Measurements from ENCODE around the gene AP1G2. TPM values are rescaled to one million over a fixed set of nuclear protein-coding genes. Genes with fewer than 3 reads are reported as not detected.
A peak's percentile ranks its signal among the peaks of the same experiment; 100 is the strongest.

AP1G2 gene
- total and polyA plus RNA-seq, 2 of the 13 experiments (the other 11 are each of a cell fraction or from before 2014, with no cell fraction given), result 96.9 to 611 TPM

DNA sequence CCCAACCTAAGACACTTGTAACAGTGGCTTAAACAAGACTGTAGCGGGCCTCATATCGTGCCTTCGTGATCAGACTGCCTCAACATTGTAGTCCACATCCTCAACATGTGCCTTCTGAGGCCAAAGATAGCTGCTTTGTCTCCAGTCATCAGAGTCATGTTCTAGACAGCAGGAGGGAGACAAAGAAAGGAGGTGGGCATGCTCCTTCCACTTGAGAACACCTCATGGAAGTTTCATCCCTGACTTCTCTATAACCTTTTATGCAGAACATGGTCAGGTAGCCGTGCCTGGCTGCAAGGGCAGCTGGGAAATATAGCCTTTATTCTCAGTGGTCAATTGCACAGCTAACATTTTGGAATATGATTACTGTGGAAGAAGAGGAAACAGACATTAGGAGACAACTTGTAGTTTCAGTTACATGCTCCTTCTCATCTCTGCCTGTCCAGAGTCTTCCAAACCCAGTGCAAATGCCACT is 43.3 kb upstream of the AP1G2 start (continued):
- TF ChIP-seq, protein P1, sequence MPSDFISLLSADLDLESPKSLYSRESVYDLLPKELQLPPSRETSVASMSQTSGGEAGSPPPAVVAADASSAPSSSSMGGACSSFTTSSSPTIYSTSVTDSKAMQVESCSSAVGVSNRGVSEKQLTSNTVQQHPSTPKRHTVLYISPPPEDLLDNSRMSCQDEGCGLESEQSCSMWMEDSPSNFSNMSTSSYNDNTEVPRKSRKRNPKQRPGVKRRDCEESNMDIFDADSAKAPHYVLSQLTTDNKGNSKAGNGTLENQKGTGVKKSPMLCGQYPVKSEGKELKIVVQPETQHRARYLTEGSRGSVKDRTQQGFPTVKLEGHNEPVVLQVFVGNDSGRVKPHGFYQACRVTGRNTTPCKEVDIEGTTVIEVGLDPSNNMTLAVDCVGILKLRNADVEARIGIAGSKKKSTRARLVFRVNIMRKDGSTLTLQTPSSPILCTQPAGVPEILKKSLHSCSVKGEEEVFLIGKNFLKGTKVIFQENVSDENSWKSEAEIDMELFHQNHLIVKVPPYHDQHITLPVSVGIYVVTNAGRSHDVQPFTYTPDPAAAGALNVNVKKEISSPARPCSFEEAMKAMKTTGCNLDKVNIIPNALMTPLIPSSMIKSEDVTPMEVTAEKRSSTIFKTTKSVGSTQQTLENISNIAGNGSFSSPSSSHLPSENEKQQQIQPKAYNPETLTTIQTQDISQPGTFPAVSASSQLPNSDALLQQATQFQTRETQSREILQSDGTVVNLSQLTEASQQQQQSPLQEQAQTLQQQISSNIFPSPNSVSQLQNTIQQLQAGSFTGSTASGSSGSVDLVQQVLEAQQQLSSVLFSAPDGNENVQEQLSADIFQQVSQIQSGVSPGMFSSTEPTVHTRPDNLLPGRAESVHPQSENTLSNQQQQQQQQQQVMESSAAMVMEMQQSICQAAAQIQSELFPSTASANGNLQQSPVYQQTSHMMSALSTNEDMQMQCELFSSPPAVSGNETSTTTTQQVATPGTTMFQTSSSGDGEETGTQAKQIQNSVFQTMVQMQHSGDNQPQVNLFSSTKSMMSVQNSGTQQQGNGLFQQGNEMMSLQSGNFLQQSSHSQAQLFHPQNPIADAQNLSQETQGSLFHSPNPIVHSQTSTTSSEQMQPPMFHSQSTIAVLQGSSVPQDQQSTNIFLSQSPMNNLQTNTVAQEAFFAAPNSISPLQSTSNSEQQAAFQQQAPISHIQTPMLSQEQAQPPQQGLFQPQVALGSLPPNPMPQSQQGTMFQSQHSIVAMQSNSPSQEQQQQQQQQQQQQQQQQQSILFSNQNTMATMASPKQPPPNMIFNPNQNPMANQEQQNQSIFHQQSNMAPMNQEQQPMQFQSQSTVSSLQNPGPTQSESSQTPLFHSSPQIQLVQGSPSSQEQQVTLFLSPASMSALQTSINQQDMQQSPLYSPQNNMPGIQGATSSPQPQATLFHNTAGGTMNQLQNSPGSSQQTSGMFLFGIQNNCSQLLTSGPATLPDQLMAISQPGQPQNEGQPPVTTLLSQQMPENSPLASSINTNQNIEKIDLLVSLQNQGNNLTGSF (CRISPR knock-in tag; IDR thresholded peaks at IDR 0.05), result no peak
- no peak for TF ChIP-seq HOXA3 (CRISPR knock-in tag; IDR thresholded peaks at IDR 0.05)
- TF ChIP-seq ZNF574 (CRISPR knock-in tag; IDR thresholded peaks at IDR 0.05), result peak; percentile 7; the same call in 1 of the 2 replicates
- TF ChIP-seq ATRX (CRISPR knock-in tag; IDR thresholded peaks at IDR 0.05; ENCODE audit: borderline replicate concordance), result no peak
- no peak for TF ChIP-seq PRPF4 (IDR thresholded peaks at IDR 0.05; ENCODE audit: low read depth, low read length, poor library complexity, severe bottlenecking)
- TF ChIP-seq ZNF205 (CRISPR knock-in tag; IDR thresholded peaks at IDR 0.05), result 0 out of 2 replicates have a peak, but pooled peaks have one; percentile 1
- no peak; the same call in 1 of the 2 replicates for TF ChIP-seq ZNF558 (CRISPR knock-in tag; IDR thresholded peaks at IDR 0.05; ENCODE audit: borderline replicate concordance)
- TF ChIP-seq SMAD1 (CRISPR knock-in tag; IDR thresholded peaks at IDR 0.05; ENCODE audit: borderline replicate concordance, low read depth), result no peak
- TF ChIP-seq RAD51 (IDR thresholded peaks at IDR 0.05; ENCODE audit: borderline replicate concordance), result no peak
- 0 out of 2 replicates have a peak, but pooled peaks have one; percentile 18 for TF ChIP-seq ZNF329 (CRISPR knock-in tag; IDR thresholded peaks at IDR 0.05; ENCODE audit: low read depth)
- TF ChIP-seq RELA (CRISPR knock-in tag; IDR thresholded peaks at IDR 0.05), result 0 out of 2 replicates have a peak, but pooled peaks have one; percentile 2
- no peak for TF ChIP-seq ZSCAN30 (CRISPR knock-in tag; IDR thresholded peaks at IDR 0.05)
- TF ChIP-seq MYNN (CRISPR knock-in tag; IDR thresholded peaks at IDR 0.05; ENCODE audit: low read depth), result 0 out of 2 replicates have a peak, but pooled peaks have one; percentile 40
- TF ChIP-seq, protein P2, sequence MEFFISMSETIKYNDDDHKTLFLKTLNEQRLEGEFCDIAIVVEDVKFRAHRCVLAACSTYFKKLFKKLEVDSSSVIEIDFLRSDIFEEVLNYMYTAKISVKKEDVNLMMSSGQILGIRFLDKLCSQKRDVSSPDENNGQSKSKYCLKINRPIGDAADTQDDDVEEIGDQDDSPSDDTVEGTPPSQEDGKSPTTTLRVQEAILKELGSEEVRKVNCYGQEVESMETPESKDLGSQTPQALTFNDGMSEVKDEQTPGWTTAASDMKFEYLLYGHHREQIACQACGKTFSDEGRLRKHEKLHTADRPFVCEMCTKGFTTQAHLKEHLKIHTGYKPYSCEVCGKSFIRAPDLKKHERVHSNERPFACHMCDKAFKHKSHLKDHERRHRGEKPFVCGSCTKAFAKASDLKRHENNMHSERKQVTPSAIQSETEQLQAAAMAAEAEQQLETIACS (CRISPR knock-in tag; IDR thresholded peaks at IDR 0.05), result no peak
- no peak for TF ChIP-seq IKZF1 (IDR thresholded peaks at IDR 0.05)
- 0 out of 2 replicates have a peak, but pooled peaks have one; percentile 6 for TF ChIP-seq ZNF749 (CRISPR knock-in tag; IDR thresholded peaks at IDR 0.05; ENCODE audit: borderline replicate concordance)
- TF ChIP-seq, protein P3, sequence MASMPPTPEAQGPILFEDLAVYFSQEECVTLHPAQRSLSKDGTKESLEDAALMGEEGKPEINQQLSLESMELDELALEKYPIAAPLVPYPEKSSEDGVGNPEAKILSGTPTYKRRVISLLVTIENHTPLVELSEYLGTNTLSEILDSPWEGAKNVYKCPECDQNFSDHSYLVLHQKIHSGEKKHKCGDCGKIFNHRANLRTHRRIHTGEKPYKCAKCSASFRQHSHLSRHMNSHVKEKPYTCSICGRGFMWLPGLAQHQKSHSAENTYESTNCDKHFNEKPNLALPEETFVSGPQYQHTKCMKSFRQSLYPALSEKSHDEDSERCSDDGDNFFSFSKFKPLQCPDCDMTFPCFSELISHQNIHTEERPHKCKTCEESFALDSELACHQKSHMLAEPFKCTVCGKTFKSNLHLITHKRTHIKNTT (CRISPR knock-in tag; IDR thresholded peaks at IDR 0.05), result 0 out of 2 replicates have a peak, but pooled peaks have one; percentile 67
- TF ChIP-seq ARNTL (CRISPR knock-in tag; IDR thresholded peaks at IDR 0.05), result 0 out of 2 replicates have a peak, but pooled peaks have one; percentile 13
- TF ChIP-seq ZSCAN21 (CRISPR knock-in tag; IDR thresholded peaks at IDR 0.05; ENCODE audit: borderline replicate concordance), result 0 out of 2 replicates have a peak, but pooled peaks have one; percentile 25
